K562 (cell line): ENCODE measurements around the gene MRPL4. TPM values are rescaled to one million over a fixed set of nuclear protein-coding genes. Genes with fewer than 3 reads are reported as not detected.

Experiments used
- ELK3 ChIP-seq: fragments of 450-650 bp; formaldehyde crosslinking; IDR thresholded peaks from 2 replicates; pipeline ENCODE4 v1.4.0; 2020; ENCODE audit warnings: mild to moderate bottlenecking
- HDAC2 ChIP-seq: fragments of 450-650 bp; IDR thresholded peaks from 2 replicates; pipeline ENCODE4 v1.6.1; 2016; ENCODE audit warnings: mild to moderate bottlenecking
- KDM5B ChIP-seq: fragments of 200-600 bp; sonication (generic); IDR thresholded peaks from 2 replicates; pipeline ENCODE4 v1.6.1; 2012; ENCODE audit warnings: low read depth, mild to moderate bottlenecking, moderate library complexity, low read length, control low read depth, inconsistent platforms; ENCODE audit not compliant: insufficient replicate concordance
- MAZ ChIP-seq, 2 experiments: fragments of 450-650 bp in 1 of 2; sonication (generic) in 1 of 2; formaldehyde crosslinking; IDR thresholded peaks in 1 of 2; conservative IDR thresholded peaks in 1 of 2; 2 replicates each; pipeline versions ENCODE4 v1.4.0 to v1.5.0; 2020; ENCODE audit warnings: mild to moderate bottlenecking in 1 of 2, missing genetic modification reagents in 1 of 2
- PHF8 ChIP-seq: fragments of 200-600 bp; sonication (generic); IDR thresholded peaks from 2 replicates; pipeline ENCODE4 v1.6.1; 2012; ENCODE audit warnings: mixed run types, mild to moderate bottlenecking, inconsistent platforms, low read length, moderate library complexity, borderline replicate concordance
- POLR2AphosphoS5 ChIP-seq: IDR thresholded peaks from 2 replicates; pipeline ENCODE4 v1.6.1; 2011; ENCODE audit warnings: mild to moderate bottlenecking, low read depth, low read length, moderate library complexity; ENCODE audit not compliant: control insufficient read depth, insufficient read depth
- RBFOX2 ChIP-seq: fragments of 200-400 bp; formaldehyde crosslinking; IDR thresholded peaks from 2 replicates; pipeline ENCODE4 v1.6.1; 2017; ENCODE audit warnings: low read depth, mild to moderate bottlenecking, low read length, moderate library complexity
- REST ChIP-seq, 2 experiments: fragments of 450-650 bp; formaldehyde crosslinking in 1 of 2; IDR thresholded peaks; 2 replicates each; pipeline versions ENCODE4 v1.4.0 to v1.6.1; 2014 to 2020; ENCODE audit warnings: mild to moderate bottlenecking in 2 of 2, borderline replicate concordance in 1 of 2, low read depth in 1 of 2
- SAFB ChIP-seq: fragments of 200-400 bp; formaldehyde crosslinking; IDR thresholded peaks from 2 replicates; pipeline ENCODE4 v1.6.1; 2017; ENCODE audit warnings: low read depth, low read length, borderline replicate concordance
- TAF1 ChIP-seq: IDR thresholded peaks from 2 replicates; pipeline ENCODE4 v1.6.1; 2011; ENCODE audit warnings: mild to moderate bottlenecking, low read length, moderate library complexity; ENCODE audit not compliant: insufficient read depth, control insufficient read depth, severe bottlenecking; ENCODE audit errors: extremely low read depth
- TRIM24 ChIP-seq, 2 experiments: fragments of 450-650 bp; IDR thresholded peaks; 2 replicates each; pipeline ENCODE4 v1.6.1; 2016
- YY1 ChIP-seq, 3 experiments: IDR thresholded peaks; 2 replicates each; pipeline ENCODE4 v1.6.1; 2011; ENCODE audit warnings: low read length in 2 of 3, mild to moderate bottlenecking in 2 of 3, moderate library complexity in 2 of 3, borderline replicate concordance in 1 of 3, control low read depth in 1 of 3, low read depth in 1 of 3; ENCODE audit not compliant: insufficient read depth in 3 of 3, insufficient replicate concordance in 2 of 3, control insufficient read depth in 1 of 3, insufficient read length in 1 of 3; ENCODE audit errors: extremely low read depth in 1 of 3
- ZFX ChIP-seq: sonication (generic); formaldehyde crosslinking; IDR thresholded peaks from 2 replicates; pipeline ENCODE4 v1.8.0; 2022; ENCODE audit warnings: mild to moderate bottlenecking, missing genetic modification reagents, moderate library complexity
- polyA plus RNA-seq, 8 experiments: library from polyadenylated mRNA; depleted of rRNA in 4 of 8; stranded (reverse) in 5 of 8; unstranded in 3 of 8; fragments of >200 nt; fragmentation: Nextera tagmentation in 2 of 8; fragmentation: Illumina TruSeq in 1 of 8; extraction: Ambion mirVana in 2 of 8; extraction: Trizol in 1 of 8; gene quantifications; 2 replicates each; pipeline versions ENCODE4 v1.2.1 to v1.2.3, GENCODE V29; 2011 to 2014; ENCODE audit warnings: inconsistent platforms in 1 of 8, missing spikeins in 1 of 8
- total RNA-seq, 7 experiments: library from RNA; depleted of rRNA in 6 of 7; stranded (reverse); fragments of >200 nt in 6 of 7; fragmentation: Illumina TruSeq in 2 of 7; extraction: Trizol in 2 of 7; gene quantifications; 2 replicates each; pipeline versions ENCODE4 v1.2.1 to v1.2.3, GENCODE V29; 2011 to 2021; ENCODE audit warnings: low replicate concordance in 1 of 7
- TF ChIP-seq, protein P1 (sequence below): fragments of 450-650 bp; IDR thresholded peaks from 2 replicates; pipeline ENCODE4 v1.6.1; 2016; ENCODE audit warnings: borderline replicate concordance

MRPL4 gene
- total and polyA plus RNA-seq, 9 of the 15 experiments (the other 6 are each of a cell fraction or from before 2014, with no cell fraction given), result 1.4 to 239 (median 64.9) TPM

DNA sequence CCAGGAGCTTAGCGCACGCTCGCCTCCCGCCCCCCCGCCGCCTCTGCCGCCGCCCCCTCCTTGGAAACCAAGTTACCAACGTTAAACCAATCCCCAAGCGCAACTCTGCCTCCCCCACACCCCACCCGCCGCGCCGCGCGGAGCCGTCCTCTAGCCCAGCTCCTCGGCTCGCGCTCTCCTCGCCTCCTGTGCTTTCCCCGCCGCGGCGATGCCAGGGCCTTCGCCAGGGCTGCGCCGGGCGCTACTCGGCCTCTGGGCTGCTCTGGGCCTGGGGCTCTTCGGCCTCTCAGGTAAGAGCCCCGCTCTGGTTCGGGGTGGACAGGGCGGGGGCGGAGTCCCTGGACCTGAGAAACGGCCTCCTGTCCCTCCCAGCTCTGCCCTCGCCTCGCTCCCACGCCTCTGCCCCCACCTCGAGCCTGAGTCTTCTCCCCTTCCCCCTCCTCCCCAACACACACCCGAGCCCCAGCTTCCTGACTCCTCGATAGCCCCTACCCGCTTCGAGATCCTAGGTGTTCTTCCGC, 37.9 kb downstream of the MRPL4 start, which contains the start of gene ICAM5 (continued):
- 0 out of 2 replicates have a peak, but pooled peaks have one; percentile 26 for TF ChIP-seq REST (IDR thresholded peaks at IDR 0.05; ENCODE audit: borderline replicate concordance)
- no peak for TF ChIP-seq REST (CRISPR knock-in tag; IDR thresholded peaks at IDR 0.05; ENCODE audit: low read depth)
- TF ChIP-seq RBFOX2, result peak; percentile 64
- TF ChIP-seq ZFX, result 0 out of 2 replicates have a peak, but pooled peaks have one; percentile 38
- peak in 1 of 3 experiments; percentile 0 for TF ChIP-seq YY1 (IDR thresholded peaks at IDR 0.05; ENCODE audit: borderline replicate concordance in 1 of 3, control insufficient read depth in 1 of 3, extremely low read depth in 1 of 3, insufficient read depth in 3 of 3, insufficient read length in 1 of 3, insufficient replicate concordance in 2 of 3, low read depth in 1 of 3, low read length in 2 of 3)
- TF ChIP-seq ELK3, result no peak
- 0 out of 4 replicates have a peak, but pooled peaks of 1 of the 2 experiments have one; percentile 28 for TF ChIP-seq TRIM24 (IDR thresholded peaks at IDR 0.05)
- peak; percentile 47; the same call in 1 of the 2 replicates for TF ChIP-seq PHF8
- TF ChIP-seq KDM5B, result peak; percentile 47
- TF ChIP-seq HDAC2, result 0 out of 2 replicates have a peak, but pooled peaks have one; percentile 10
- TF ChIP-seq TAF1, result peak; percentile 56
- TF ChIP-seq, protein P1, sequence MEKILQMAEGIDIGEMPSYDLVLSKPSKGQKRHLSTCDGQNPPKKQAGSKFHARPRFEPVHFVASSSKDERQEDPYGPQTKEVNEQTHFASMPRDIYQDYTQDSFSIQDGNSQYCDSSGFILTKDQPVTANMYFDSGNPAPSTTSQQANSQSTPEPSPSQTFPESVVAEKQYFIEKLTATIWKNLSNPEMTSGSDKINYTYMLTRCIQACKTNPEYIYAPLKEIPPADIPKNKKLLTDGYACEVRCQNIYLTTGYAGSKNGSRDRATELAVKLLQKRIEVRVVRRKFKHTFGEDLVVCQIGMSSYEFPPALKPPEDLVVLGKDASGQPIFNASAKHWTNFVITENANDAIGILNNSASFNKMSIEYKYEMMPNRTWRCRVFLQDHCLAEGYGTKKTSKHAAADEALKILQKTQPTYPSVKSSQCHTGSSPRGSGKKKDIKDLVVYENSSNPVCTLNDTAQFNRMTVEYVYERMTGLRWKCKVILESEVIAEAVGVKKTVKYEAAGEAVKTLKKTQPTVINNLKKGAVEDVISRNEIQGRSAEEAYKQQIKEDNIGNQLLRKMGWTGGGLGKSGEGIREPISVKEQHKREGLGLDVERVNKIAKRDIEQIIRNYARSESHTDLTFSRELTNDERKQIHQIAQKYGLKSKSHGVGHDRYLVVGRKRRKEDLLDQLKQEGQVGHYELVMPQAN, result no peak
- peak; percentile 37; the same call in 1 of the 2 replicates for TF ChIP-seq POLR2AphosphoS5
- peak; percentile 86 to 93 for TF ChIP-seq MAZ (CRISPR knock-in tag; conservative IDR thresholded peaks at IDR 0.05 in 1 of 2, IDR thresholded peaks at IDR 0.05 in 1 of 2)
- TF ChIP-seq SAFB, result peak; percentile 70; the same call in 1 of the 2 replicates
